NCI-H526 treated with DMSO at 0.1 percent for 48 hours (cell line): ENCODE results near the gene GLOD4.

Source experiments
- DNase-seq: peaks from one replicate; lab custom pipeline; 2025; lab: John Stamatoyannopoulos, UW

Gene GLOD4

GRCh38 chr17:740240-741017, 41.7 kb downstream of the GLOD4 start:
- no peak for DNase-seq

- DNase-seq = no peak
These were observed 44.4 kb downstream of the GLOD4 start for GRCh38 chr17:737561-738113.

GRCh38 chr17:733743-734142, 48.3 kb downstream of the GLOD4 start:
- DNase-seq = no peak

- DNase-seq = peak; percentile 27
These were observed 49.0 kb downstream of the GLOD4 start for GRCh38 chr17:732902-733720.

- DNase-seq = no peak
These were observed 49.8 kb downstream of the GLOD4 start, which contains the start of gene TLCD3A for GRCh38 chr17:732067-732901. TLCD3A (plus strand) TSS chr17:732596; CDS start chr17:732648, 52 bp downstream.

- DNase-seq = no peak
These were observed 50.4 kb downstream of the GLOD4 start for GRCh38 chr17:731644-732066.

- DNase-seq = no peak
These were observed 53.2 kb downstream of the GLOD4 start for GRCh38 chr17:728911-729310.

- DNase-seq = no peak
These were observed 55.7 kb downstream of the GLOD4 start for GRCh38 chr17:726271-726919.

- no peak for DNase-seq
These were observed 56.3 kb downstream of the GLOD4 start for GRCh38 chr17:725746-726145.

GRCh38 chr17:725084-725483, 57.0 kb downstream of the GLOD4 start:
- DNase-seq = no peak

- no peak for DNase-seq
These were observed 60.5 kb downstream of the GLOD4 start for GRCh38 chr17:721540-721937.

GRCh38 chr17:720706-721539, 61.2 kb downstream of the GLOD4 start:
- DNase-seq = no peak

GRCh38 chr17:718075-718474, 64.0 kb downstream of the GLOD4 start:
- no peak for DNase-seq
